Fibroblast of skin of back (primary cell): ENCODE results near the gene ACOX2.
A peak's percentile ranks its signal among the peaks of the same experiment; 100 is the strongest.
"Not testable (repeated sequence)": the region's sequence is repeated elsewhere in the genome, so short reads cannot be mapped to it uniquely, and the experiment has no call there.

Experiments used
- DNase-seq: peaks from one replicate; pipeline ENCODE4 v3.0.0-alpha.2; 2013

Gene ACOX2

DNA sequence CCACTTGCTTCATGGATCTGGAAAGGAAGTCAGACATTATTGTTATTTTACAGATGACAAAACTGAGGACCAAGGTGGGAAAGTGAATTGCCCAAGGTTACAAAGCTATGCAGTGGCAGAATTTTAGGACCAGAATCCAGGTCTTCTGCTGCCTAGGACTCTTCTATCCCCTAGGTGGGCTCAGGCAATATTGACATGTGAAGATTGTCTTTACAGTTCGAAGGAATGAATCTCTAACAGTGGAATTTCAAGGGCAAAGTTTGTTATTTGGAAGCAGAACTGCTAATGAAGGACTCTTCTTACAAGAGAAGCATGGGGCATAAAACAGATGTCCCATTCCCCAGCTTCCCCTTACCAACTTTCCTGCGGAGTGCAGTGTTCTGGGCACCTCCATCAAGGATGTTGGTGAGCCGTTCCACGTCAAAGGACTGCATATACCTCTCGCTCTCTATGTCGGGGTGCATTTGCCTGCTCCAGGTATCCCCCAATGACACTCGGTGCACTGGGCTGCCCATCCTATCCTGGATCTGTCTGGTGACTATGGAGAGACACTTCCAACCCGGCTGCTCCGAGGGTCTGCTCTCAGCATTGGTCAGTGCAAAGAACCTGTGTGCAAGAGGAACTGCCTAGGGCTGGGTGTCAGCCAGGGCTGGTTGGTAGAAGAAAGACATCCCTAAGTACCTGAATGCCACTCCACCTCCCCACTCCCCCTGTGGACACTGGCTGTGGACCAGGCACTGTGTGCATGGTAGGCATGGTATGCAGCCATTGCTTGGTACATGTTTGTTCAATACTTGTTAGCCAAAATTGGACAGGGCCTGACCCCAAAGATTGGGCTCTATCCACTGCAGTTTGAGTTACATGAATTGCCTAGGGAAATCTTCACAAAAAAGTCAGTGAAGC lies 2.1 kb downstream of the ACOX2 start:
- DNase-seq, result no peak

GRCh38 chr3:58532794-58533220 lies 4.2 kb downstream of the ACOX2 start:
- DNase-seq, result peak; percentile 74

- DNase-seq, result peak; percentile 27
Measured at GRCh38 chr3:58531956-58532355, 5.0 kb downstream of the ACOX2 start.

GRCh38 chr3:58531555-58531954 lies 5.4 kb downstream of the ACOX2 start:
- DNase-seq, result no peak

DNA sequence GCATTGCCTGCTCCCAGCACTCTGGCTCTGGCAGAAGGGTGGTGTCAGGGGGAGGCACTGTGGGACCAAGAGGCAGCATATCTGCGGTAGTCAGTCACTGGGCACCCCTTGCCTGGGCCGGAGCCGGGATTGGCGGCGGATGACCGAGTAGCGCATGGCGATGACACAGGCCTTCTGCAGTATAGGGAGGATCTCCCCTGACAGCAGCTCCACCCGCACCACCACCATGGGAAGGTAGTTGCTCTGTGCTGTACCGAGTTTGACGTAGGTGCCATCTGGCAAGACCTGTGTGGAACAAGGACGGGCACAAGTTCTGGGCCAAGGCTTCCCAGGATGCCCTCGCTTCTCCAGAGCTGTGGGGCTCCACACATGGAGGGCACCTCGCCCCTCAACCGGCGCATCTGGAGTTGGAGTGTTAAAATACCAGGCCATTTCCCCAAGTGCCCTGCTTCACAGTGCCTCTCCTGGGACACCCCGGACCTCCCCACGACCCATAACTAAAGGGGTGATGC lies 6.6 kb downstream of the ACOX2 start:
- no peak for DNase-seq

GRCh38 chr3:58529516-58530353 lies 7.3 kb downstream of the ACOX2 start:
- peak; percentile 32 for DNase-seq

DNA sequence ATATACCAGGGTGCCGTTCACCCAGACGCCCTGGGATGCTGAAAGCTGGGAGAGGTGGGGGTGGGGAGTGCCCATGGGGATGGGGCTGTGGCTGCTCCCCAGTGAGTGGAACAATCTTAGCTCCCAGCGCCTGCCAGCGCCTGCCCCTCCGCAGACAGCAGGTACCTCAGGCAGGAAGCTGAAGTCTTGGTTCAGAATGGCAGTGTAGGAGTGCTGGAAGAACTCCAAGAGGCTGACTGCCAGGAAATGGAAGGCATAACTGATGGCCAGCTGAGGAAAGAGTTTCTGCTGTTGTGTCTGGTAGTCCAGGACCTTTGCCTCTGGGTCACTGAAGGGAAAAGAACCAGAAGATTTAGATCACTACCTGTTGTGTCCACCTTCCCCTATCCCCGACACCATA lies 8.4 kb downstream of the ACOX2 start:
- DNase-seq, result peak; percentile 34

- not testable (repeated sequence) for DNase-seq
Measured at GRCh38 chr3:58527440-58527839, 9.6 kb downstream of the ACOX2 start.

DNA sequence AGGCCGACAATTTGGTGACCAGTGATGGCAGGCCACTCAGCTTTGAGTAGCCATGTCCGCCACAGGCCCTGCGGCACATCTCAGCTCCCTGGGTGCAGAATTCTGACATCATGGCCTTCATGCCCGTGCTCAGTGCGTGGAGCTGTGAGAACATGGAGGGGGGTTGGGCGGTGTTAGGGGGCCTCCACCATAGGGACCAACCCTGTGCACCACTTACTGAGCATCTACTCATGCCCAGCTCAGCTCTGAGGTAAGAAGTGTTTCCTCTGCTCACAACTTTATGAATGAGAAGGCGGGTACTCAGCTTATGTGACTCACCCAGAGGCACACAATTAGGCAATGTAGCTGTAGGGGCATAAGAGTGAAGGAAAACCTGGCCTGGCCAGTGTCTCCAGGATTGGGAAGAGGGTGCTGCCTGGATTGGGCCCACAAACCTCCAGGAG lies 10.5 kb downstream of the ACOX2 start:
- peak; percentile 87 for DNase-seq

- no peak for DNase-seq
Measured at GRCh38 chr3:58524326-58524888, 12.6 kb downstream of the ACOX2 start.

- DNase-seq, result no peak
Measured at GRCh38 chr3:58522759-58523425, 14.1 kb downstream of the ACOX2 start.

DNA sequence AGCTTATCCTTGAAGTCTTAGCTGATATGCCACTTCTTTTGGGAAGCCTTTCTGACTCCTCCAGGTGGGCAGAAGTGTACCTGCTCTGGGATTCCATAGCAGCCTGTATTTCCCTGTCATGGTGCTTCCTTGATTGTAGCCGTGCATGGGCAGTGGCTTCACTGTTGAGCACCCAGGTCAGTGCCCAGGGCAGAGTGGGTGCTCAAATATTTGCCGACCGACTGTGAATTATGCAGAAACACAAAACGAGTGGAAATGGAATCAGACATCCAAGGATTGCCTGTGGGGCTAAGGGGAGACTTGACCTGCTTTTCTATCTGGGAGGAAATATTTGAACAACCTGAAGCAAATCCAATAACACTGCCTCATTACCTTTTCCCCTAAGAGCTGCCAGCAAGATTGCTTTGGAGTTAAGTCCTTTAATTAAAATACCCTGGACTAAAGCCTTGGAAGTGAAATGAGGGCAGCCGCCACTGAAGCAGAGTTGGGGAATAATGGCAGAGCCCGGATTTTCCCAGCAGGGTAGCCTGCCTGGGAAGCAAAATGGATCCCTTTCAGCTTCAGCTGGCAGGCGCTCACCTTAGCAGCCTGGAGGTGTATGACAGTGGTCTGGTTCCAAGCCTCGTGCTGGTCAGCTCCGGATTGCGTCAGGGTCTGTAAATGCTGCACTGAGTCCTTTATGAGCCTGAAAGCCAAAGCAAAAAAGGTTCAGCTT lies 14.9 kb downstream of the ACOX2 start:
- no peak for DNase-seq

DNA sequence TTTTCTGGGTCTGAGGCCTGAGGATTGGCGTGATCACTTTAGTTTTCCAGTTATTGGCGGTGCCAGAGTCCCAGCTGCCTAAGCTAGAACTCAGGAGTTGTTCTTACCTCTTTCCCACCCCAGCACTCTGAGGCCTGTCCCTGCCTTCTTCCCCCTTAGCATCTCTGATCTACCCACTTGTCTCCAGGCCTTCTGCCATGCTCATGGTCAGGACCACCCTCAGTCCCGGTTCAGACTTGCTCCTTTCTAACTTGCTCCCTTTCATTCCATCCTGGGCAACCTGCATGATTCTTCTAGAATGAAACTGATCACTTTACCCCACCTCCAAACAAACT lies 15.7 kb downstream of the ACOX2 start:
- no peak for DNase-seq

DNA sequence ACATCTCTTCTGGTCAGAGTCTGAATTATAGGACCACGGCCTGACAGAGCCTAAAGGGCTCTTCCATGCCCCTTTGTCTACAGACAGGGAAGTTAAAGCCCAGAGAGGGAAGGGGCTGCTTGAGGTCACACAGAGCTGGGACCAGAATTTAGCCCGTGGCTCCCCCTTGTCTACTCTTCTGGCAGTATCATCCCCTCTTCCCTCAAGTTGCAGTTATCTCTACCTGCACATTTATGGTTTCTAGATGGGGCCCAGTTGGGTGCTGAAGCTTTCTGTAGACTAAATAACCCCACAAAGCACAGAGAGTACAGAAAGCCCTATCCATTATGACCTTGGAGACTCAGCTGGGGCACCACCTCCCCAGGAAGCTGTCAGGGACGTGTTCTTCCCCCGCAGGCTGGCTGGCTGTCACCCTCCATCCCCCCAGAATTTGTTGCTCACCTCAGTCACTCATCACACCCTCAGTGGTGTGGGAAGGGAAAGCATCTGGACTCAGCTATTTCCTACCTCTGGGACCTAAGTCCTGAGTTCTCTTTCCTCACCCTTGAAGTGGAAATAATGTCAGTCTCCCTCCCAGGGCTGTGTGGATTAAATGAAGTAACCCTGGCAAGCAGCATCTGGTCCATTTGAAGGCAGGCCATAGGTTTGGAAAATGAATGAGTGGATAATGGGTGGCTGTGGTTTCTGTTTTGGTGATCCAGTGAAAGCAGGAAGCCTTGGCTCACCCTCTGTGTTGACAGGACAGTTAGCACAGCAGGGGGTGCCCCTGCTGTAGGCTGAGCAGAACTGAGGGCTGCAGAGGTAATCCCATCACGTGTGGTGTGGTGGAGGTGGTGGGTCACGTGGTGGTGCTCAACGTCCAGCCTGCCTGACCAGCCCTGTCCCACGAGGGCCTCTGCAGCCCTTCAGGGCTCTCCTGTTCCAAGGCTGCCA lies 16.3 kb downstream of the ACOX2 start:
- peak; percentile 19 for DNase-seq

DNA sequence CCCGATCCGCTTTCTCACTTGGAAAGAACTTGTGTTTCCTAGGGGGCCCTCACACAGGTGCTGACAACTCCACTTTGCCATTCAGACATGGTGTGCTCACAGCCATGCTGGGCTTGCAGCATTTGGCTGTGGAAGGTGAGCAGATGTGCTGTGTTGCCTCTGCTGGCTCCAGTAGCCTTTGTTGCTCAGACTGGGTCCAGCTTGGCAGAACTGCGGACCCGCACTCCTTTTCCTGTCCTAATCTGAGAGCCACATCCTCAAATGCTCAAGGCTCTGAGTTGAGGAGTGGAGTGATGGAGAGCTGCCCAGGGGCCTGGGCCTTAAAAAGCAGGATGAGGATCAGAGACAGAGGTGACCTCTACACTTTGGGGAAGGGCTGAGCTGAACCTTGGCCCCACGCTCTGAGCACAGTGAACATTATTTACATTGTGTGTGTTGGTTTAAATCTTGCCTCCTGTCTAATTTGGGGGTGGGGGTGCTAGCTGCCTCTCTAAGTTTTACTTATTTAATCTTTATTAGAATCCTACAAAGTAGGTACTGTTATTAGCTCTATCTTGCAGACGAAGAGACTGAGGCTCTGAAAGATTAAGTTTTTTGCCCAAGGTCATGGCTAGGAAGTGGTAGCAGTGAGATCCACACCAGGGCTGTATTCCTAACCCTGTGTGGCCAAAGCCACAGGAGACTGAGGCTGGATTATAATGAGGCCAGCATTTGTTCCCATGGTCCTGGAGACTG lies 17.2 kb downstream of the ACOX2 start:
- DNase-seq, result no peak

DNA sequence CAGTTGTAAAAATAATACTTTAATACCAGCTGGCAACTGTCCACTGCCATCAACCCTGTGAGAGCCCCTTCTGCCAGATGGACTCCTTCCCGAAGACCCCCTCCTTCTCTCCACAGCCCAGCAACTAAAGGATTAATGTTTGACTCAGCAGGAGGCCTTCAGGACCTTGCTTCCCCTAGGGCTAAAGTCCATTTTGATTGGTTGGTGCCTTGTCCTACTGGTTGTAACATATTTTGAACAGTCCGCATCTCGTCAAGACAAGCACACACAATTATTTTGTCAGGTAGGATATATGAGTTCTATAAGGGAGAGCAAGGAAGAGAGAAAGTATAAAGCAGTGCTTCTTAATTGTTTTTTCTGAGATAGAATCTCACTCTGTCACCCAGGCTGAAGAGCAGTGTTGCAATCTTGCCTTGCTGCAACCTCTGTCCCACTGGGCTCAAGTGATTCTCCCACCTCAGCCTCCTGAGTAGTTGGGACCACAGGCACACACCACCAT lies 18.6 kb downstream of the ACOX2 start:
- no peak for DNase-seq

GRCh38 chr3:58514405-58514804 lies 22.6 kb downstream of the ACOX2 start:
- no peak for DNase-seq

DNA sequence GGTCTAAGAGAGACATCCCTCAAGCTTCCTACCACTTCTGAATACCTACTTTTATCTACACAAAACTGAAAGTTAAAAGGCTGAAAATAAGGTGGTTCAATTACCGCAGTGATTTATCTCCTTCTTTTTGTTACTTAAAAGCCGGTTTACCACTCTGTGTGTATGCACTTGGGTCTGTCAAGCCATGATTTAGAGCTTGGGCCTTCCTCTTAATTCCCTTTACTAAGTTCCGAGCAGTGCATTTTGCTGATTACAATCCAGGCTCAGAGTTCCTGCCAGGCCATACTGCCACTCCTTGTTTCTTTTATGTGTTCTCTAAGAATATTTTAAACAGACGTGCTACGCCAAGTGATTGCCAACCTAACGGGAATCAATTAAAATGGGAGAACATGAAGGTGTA lies 28.6 kb downstream of the ACOX2 start:
- DNase-seq, result no peak

DNA sequence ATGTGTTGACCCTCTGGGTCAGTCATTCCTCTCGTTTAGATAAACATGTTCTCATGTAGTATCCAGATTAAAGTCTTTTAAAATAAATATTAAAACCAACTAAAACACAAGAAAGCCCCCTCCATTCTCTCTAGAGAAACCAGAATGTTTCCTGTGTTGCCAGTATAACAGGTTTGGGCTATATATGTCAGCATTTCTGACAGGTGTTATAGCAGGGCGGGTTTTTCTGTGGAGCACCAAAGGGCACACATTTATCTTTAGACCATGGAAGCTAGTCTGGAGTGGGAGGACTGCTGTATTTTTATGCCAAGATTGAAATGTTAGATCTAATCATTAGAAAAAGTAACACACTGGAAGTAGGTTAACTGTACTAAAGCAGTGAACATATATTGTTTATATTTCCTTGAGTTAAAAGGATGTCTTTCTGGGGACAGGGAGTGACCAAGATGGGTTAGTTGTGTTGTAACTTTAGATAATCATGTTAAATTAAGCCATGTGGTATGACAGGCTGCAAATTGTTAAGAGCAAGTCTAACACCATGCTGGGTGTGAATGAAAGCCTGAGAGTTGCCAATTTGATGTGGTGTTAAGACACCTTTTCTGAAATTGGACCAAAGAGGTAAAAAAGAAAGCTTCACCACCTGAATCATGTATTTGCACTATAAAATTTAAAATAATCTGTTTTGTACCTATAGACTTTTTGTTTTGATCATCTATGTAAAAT lies 29.5 kb downstream of the ACOX2 start:
- no peak for DNase-seq
